ENCODE measurements around the gene BABAM2. TPM values are rescaled to one million over a fixed set of nuclear protein-coding genes. Genes with fewer than 3 reads are reported as not detected.

BABAM2 gene
- total RNA-seq, 2 donors from 2014 or later: 46.8 to 59.7 TPM

DNA sequence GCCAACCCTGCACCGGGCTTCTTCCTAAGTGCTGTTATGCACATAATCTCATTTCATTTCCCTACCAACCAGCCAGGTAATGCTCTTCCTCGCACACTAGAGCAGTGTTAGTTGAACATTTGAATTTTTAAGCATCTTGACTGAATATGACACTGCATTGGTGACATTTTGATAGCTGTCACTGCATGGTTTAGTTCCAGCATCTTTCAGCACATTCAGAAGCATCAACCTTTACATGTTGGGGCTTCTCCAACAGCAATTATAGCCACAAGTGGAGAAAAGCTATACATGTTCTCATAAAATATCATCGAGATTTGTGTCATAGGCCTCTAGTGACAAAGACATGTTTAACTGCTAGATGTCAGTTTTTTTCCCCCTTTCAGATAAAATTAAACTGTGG lies 272.0 kb downstream of the BABAM2 start:
- no peak for ATAC-seq
- no peak for DNase-seq
- intact Hi-C loops (cut with DNase I): loop anchor here in 1 of 2 donors (10.0 kb wide), 1 partner anchor 232 kb away; the partner anchor contains the start of gene FOSL2

DNA sequence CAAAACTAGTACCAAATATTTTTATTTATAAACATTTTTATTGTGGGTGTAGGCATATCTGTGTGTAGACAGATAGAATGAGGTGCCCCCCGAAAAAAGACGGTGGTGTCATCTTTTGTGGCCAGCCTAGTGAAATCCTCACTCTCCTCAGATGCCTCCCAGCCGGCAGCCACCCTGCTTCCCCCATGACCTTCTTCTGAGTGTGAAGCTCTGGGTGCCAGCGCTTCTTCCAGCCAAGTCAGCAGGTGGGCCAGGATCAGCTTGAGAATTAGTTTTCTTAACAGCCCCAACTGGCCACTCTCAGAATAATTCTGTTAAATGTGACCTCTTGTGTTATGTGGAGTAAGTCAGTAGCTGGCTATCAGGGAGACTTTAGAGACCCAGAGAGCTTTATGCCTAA lies 272.5 kb downstream of the BABAM2 start:
- DNase-seq: peak; percentile 29
- intact Hi-C loops (cut with DNase I): loop anchor here in 1 of 2 donors (10.0 kb wide), 1 partner anchor 232 kb away; the partner anchor contains the start of gene FOSL2
- ATAC-seq: no peak

DNA sequence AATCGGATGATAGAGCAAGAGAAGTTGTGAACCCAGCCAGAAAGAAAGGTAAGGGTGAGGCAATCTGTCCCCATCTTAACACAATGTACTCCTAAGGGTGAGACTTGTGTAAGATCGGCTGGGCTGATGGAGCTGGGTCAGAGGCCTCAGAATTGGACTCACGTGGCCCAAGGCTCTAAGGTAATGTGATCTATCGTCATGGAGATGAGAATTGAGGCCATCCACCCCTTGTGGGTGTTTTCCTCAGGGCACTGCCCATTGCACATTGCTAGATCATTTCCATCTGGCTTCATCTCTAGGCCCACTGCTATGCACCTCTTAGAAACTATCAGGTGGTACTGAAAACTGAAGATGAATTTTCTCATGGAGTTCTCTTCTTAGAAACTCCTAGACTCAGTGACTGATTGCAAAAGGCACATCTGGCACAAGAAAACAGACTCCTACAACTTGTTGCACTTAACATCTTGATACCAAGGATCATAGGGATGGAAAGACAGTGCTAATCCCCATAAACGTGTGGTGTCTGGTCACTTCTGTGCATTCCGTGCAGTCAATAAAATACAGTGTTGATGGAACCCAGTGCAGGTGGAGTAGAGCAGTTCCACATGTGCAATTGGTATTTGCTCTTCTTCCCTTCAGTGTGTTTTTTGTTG lies 273.2 kb downstream of the BABAM2 start:
- no peak for ATAC-seq
- no peak for DNase-seq
- intact Hi-C loops (cut with DNase I): loop anchor here in 1 of 2 donors (10.0 kb wide), 1 partner anchor 231 kb away; the partner anchor contains the start of gene FOSL2

DNA sequence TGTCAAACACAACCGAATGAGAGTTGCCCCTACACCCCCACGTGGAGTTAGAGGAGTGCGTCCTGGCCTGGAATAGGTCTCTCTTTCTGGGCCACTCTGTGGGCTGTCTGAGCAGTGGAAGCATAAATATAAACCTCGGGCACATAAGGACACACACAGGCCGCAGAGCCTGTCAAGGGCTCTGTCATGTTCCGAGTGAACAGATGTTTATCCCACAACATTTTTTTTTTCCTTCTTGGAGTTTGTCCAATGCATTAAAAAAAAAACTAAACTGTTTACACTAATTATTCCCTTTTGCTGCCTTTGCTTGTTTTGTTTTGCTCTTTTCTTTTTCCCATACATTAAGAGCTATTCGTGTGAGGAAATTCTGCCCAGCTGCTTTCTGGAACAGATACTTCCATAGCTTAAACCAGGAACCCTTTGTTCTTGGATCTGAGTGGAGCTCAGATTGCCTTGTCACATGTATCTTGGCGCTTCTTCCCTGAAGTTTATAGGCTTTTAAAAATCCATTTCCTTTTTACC lies 273.8 kb downstream of the BABAM2 start:
- peak; percentile 88 to 90 for ATAC-seq
- intact Hi-C loops (cut with DNase I): loop anchor here in 1 of 2 donors (10.0 kb wide), 1 partner anchor 230 kb away; the partner anchor contains the start of gene FOSL2
- DNase-seq: peak; percentile 21

DNA sequence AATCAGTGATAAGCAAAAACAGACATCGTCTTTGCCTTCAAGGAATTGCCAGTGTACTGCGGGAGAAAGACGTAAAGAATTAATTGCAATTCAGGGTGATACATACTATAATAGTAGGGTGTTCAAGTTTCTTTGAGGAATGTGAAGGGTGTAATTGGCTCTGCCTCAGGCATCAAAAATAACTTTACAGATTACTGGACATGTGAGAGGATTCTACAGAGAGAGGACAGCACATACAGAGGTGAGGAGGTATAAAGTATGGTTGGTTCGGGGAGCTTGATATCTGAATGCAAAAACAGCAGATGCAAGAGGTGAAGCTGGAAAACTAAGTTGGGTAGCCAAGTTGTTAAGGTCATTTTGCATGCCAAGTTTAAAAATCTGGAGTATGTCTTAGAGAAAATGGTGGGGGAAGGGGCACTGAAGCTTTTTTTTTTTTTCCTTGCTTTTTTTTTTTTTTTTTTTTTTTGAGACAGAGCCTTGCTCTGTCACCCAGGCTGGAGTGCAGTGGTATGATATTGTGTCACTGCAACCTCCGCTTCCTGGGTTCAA lies 274.6 kb downstream of the BABAM2 start:
- peak; percentile 31 to 55 for ATAC-seq
- intact Hi-C loops (cut with DNase I): loop anchor here in 1 of 2 donors (10.0 kb wide), 1 partner anchor 230 kb away; the partner anchor contains the start of gene FOSL2
- DNase-seq: no peak

DNA sequence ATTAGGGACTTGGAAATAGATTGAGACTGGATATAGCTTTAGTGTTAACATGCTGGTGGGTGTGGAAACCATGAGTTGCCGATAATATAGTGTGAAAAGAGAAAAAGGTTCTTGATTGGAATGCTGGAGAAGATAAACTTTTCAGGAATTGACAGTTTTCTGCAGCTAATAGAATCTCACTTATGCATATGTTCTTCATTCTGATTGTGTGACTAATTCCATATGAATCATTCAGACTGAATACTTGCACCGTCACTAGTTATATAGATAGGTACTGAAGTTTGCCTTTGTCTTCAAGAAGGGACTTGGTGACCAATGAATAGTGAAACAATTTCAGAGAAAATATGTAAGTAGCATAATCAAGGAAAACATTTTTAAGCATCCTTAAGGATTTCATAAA lies 276.4 kb downstream of the BABAM2 start:
- intact Hi-C loops (cut with DNase I): loop anchor here in 1 of 2 donors (10.0 kb wide), 1 partner anchor 228 kb away; the partner anchor contains the start of gene FOSL2
- ATAC-seq (no peak), DNase-seq (no peak)

DNA sequence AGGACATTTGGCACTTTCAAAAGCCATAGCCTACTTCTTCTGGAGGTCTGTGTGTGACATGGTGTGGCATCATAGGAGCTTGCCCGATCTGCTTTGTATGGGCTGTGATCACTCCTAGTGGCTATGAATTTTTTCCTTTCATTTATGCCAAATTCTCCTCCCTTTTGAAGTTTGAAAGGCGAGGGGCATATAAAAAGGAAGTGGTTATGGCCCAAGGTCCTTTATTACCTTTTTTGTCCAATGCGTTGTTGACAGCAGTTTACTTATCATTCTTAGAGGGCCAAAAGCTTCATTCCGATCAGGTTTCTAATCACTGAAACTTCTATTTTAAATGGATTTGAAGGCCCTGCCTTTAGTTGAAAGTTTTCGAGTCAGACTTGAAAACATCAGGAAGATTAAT lies 277.8 kb downstream of the BABAM2 start:
- ATAC-seq: no peak
- no peak for DNase-seq
- intact Hi-C loops (cut with DNase I): loop anchor here in 1 of 2 donors (10.0 kb wide), 1 partner anchor 226 kb away; the partner anchor contains the start of gene FOSL2

DNA sequence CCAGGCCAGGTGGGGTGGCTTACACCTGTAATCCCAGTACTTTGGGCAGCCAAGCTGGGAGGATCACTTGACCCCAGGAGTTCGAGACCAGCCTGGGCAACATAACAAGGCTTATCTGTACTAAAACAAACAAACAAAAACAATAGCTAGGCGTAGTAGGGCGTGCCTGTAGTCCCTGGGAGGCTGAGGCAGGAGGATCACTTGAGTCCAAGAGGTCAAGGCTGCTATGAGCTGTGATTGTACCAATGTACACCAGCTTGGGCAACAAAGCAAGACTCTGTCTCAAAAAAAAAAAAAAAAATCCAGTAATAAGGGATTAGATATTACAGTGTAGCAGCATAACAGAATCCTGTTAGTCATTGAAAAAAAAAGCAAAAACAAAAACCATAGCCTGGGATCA lies 279.0 kb downstream of the BABAM2 start:
- ATAC-seq: no peak
- intact Hi-C loops (cut with DNase I): loop anchor here in 1 of 2 donors (10.0 kb wide), 1 partner anchor 225 kb away; the partner anchor contains the start of gene FOSL2

DNA sequence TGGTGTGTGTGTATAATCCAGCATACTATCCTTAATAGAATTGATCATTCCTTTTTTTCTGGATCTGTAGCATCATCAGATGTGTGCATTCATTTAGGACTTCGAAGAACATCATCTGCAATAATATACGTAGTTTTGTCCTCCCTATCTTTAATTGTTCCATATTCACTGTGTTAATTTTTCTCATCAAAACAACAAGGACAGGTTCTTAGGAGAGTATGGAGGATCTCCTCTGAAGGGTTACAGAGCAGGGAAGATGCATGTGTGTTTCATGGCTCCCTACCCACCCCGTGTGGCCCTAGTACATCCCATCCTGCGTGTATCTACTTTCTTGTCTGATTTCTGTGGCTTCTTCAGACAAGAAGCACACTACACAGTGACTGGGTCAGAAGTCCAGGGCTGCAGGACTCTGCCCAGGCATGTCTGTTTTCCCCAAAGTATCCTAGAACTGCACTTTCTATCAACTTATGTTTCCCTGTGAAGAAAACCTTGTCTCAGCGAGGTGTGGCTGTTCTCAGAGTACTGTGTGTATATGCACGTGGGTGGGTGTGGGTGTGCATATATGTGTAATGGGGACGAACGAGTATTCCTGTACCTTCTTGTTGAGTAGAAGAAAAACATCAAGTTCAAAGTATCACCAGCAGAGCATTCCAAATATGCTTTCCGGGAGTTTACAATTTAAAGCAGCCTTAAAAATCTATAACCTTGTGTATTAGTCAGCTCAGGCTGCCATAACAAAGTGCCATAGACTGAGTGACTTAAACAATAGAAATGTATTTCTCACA lies 281.8 kb downstream of the BABAM2 start:
- ATAC-seq (no peak), DNase-seq (no peak)
- intact Hi-C loops (cut with DNase I): loop anchor here in 1 of 2 donors (10.0 kb wide), 1 partner anchor 112 kb away; no protein-coding TSS in a partner anchor

More for the DNA sequence above, 279.0 kb downstream of the BABAM2 start:
- DNase-seq: no peak

DNA sequence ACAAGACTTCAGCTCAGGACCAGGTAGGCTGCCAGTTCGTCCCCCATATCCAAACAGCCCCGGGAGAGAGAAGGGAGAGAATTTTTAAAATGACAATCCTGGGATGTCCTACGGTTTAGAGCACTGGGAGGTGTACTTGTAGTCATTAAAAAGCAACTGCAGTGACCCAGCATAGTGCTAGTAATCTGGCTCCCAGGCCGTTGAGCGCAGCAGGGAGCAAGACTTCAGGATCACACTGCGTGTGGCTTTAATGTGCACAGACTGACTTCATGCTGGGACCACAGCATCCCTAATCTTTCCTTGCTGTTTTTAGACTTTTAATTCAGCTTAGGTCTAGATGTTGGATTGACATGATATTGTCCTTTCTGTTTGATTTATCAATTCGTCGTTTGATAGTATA lies 282.8 kb downstream of the BABAM2 start:
- intact Hi-C loops (cut with DNase I): loop anchor here in 1 of 2 donors (10.0 kb wide), 1 partner anchor 111 kb away; no protein-coding TSS in a partner anchor
- DNase-seq (no peak), ATAC-seq (no peak)

DNA sequence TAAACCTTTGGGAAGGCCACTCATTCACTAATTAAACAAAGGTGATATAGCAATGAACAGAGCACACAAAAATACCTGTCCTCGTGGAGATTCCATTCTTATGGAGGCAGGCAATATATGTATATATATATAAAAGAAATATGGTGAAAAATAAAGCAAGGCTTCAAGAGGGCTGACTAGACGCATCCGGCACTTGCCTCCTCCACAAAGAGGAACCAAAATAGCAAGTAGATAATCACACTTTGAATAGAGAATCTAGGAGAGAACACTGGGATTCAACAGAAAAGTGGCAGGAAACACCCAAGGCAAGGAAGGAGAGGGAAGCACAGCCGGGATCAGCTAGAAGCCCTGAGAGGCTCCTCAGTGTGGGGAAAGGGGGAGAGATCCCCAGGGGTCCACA lies 283.7 kb downstream of the BABAM2 start:
- DNase-seq (no peak), ATAC-seq (no peak)
- intact Hi-C loops (cut with DNase I): loop anchor here in 1 of 2 donors (10.0 kb wide), 1 partner anchor 111 kb away; no protein-coding TSS in a partner anchor

DNA sequence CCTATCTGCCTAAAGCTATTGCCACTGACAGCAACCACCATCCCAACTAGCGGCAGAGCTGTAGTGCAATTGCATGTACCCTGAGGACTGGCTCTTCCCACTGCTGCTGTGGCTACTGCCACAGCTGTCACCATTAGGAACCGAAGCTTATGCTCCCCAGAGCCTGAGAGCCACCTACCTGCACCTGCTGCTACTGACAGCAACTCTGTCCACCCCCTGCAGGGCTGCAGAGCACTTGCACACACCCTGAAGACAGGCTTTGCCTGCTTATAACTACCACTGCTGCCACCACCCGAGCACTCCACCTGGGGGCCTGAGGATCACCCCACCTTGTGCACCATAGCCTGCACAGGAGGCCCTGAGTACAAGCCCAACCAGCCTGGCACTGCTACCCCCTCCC lies 284.5 kb downstream of the BABAM2 start:
- intact Hi-C loops (cut with DNase I): loop anchor here in 1 of 2 donors (10.0 kb wide), 1 partner anchor 110 kb away; no protein-coding TSS in a partner anchor
- DNase-seq (no peak), ATAC-seq (no peak)

DNA sequence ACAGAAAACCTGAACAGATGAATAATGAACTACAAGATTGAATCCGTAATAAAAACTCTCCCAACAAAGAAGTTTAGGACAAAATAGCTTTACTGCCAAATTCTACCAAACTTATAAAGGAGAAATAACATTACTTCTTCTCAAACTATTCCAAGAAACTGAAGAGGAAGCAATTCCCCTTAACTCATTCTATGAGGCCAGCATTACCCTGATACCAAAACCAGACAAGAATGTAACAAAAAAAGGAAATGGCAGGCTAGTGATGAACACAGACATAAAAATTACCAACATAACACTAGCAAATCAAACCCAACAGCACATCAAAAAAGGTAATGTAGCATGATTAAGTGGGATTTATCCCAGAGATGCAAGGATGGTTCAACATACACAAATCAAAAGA lies 288.4 kb downstream of the BABAM2 start:
- ATAC-seq (no peak), DNase-seq (no peak)
- intact Hi-C loops (cut with DNase I): loop anchor here in 1 of 2 donors (10.0 kb wide), 1 partner anchor 106 kb away; no protein-coding TSS in a partner anchor

DNA sequence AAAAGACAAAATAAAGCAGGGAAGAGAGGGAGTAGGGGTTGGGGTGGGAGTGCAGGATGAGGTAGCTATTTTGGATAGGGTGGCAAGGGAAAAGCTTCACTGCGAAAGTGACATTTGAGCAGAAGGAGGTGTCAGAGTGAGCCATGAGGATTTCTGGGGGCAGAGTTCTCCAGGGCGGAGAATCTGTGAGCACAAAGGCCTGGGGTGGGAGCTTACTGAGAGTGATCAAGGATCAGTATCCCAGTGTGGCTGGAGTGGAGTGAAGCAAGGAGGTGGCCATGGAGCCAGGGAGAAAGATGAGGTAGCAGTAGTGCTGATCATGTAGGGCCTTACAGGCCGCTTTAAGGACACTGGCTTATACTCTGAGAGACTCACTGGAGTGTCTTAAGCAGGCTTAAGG lies 291.3 kb downstream of the BABAM2 start:
- intact Hi-C loops (cut with DNase I): no loop called here
- DNase-seq (no peak), ATAC-seq (no peak)

DNA sequence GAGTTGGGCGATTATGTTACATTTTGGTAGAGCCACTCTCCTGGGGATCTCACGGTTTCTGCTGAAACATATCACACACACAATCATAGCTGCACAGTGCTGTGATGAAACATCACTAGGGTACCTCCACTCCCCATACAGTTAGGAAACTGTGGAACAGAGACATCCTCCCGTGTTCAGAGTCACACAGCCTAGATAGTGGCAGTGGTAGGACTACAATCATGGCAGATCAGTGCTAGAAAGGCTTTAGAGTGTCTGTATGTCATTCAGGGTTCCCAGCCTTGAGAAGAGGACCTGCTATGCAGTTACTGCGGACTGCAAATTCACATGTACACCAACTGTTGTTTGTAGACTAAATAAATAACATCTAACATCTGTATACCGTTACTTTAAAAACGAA lies 291.8 kb downstream of the BABAM2 start:
- DNase-seq (no peak), ATAC-seq (no peak)
- intact Hi-C loops (cut with DNase I): no loop called here

DNA sequence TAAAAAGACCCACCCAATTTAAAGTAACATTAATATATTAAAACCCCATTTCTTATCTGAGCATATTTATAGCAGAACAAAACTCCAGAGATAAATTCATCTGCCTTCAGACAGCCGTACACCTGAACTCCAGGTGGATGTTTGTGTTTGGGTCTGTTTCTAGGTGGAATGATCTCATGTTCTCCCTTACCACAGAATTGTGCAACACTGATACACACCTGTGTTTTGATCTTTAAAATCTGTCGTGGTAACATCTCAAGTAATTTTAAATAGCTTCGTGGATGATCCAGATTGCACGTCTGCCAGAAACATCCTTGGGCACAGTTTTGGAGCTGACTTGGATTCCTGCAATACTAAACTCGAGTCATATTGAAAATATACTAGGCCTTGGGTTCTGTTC lies 294.6 kb downstream of the BABAM2 start:
- DNase-seq (no peak), ATAC-seq (no peak)
- intact Hi-C loops (cut with DNase I): no loop called here

DNA sequence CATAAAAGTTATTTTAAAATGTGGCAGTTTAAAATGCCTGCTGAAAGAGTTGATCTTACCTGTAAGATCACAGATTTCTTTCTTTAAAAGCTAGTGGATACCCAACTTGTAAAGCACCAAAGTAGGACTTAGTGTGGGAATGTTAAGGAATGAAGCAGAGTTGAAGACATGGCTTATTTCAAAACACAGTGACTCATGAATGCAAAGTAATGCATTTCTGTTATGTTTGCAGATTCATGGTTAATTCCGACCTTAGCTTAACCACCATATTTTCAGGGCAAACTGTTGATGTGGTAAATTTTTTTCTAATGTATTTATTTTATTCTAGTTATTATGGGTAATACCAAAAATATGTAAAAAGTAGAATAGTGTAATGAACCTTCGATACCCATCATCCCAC lies 295.4 kb downstream of the BABAM2 start:
- no peak for ATAC-seq
- DNase-seq: no peak
- intact Hi-C loops (cut with DNase I): no loop called here

DNA sequence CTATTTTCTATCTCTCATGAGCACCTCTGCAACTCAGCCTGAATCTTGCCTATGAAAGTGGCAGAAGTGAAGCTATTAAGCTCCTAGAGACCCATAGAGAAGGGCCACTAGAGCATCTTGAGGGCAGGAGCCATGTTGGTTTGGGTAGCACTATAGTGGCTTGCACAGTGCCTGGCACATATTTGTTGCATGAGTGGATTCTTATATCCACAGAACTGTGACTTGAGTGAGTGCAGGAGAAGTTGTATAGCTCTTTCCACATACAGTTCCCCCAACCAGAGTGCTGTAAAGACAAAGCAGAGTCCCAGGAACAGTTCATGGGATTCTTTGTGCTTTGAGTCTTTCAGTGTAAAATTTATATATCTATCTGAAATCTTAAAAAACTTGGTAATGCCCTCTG lies 296.7 kb downstream of the BABAM2 start:
- DNase-seq (no peak), ATAC-seq (no peak)
- intact Hi-C loops (cut with DNase I): no loop called here

DNA sequence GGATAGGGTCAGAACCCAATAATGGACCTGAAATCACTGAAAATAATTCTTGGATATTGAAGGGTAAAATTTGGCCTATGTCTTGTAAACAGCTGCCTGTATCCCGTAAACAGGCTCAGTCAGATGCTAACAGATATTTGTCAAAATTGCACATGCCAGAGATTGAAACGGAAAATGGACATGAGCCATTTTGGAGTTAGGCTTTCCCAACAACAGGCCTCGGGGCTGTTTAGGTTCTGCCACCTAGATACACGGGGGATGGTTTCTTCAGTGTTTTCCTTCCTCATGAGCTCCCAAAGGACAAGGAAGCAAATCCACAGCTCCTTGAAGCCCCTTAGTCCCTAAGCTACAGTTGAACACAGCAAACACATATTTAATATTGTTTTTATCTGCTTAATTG lies 297.9 kb downstream of the BABAM2 start:
- no peak for DNase-seq
- no peak for ATAC-seq
- intact Hi-C loops (cut with DNase I): no loop called here
